Adrenal gland (tissue), 12 donors: Measurements from ENCODE around the gene SIAH3. TPM values are rescaled to one million over a fixed set of nuclear protein-coding genes. Genes with fewer than 3 reads are reported as not detected.

Experiments used
- DNase-seq, 7 donors: peaks; one replicate each; pipeline ENCODE4 v3.0.0-alpha.2; 2019 to 2020
- H3K27ac ChIP-seq, 5 donors: fragments of 200-600 bp; sonication (generic) in 4 of 5; 1 replicate in 3 of 5; 2 replicates in 2 of 5; pipeline versions ENCODE4 v1.5.1 to v1.8.0; 2016 to 2020; ENCODE audit warnings: mild to moderate bottlenecking in 1 of 5
- H3K27me3 ChIP-seq: fragments of 200-600 bp; 2 replicates; pipeline ENCODE4 v1.8.0; 2021
- H3K36me3 ChIP-seq, 2 donors: fragments of 200-600 bp; replicated peaks in 1 of 2; 1 replicate in 1 of 2; 2 replicates in 1 of 2; pipeline versions ENCODE4 v1.5.1 to v1.8.0; 2018 to 2022
- H3K4me1 ChIP-seq, 2 donors: fragments of 200-600 bp; replicated peaks in 1 of 2; 1 replicate in 1 of 2; 2 replicates in 1 of 2; pipeline versions ENCODE4 v1.5.1 to v1.8.0; 2018 to 2021
- H3K4me3 ChIP-seq, 4 donors: fragments of 200-600 bp; sonication (generic) in 3 of 4; one replicate each; pipeline ENCODE4 v1.5.1; 2016 to 2018
- H3K9me3 ChIP-seq, 3 donors: fragments of 200-600 bp; sonication (generic) in 1 of 3; replicated peaks in 1 of 3; 1 replicate in 2 of 3; 2 replicates in 1 of 3; pipeline versions ENCODE4 v1.5.1 to v1.8.0; 2016 to 2021
- CTCF ChIP-seq, 6 experiments: fragments of 450-650 bp in 4 of 6; fragments of 200-600 bp in 2 of 6; sonication (generic) in 1 of 6; IDR thresholded peaks; 1 replicate in 5 of 6; 2 replicates in 1 of 6; pipeline versions ENCODE4 v1.5.1 to v1.8.0; 2016 to 2021; ENCODE audit warnings: antibody characterized with exemption in 6 of 6, mild to moderate bottlenecking in 2 of 6, moderate library complexity in 1 of 6
- POLR2A ChIP-seq, 2 donors: fragments of 450-650 bp; IDR thresholded peaks; one replicate each; pipeline ENCODE4 v1.6.1; 2017; ENCODE audit warnings: antibody characterized with exemption in 2 of 2, mild to moderate bottlenecking in 2 of 2, moderate library complexity in 1 of 2
- whole genome bisulfite sequencing, 4 donors: extraction: QIAGEN DNeasy Blood & Tissue Kit in 2 of 4; methylation state at CpG; one replicate each; pipeline versions ENCODE4 v1.1.5 to v1.1.7; 2013 to 2017; 5-methylcytosine and 5-hydroxymethylcytosine counted together
- intact Hi-C, 2 donors: fragments of 100-400 bp; cut with DNase I; formaldehyde crosslinking; loops; one replicate each; pipeline versions ENCODE4 v1.14.1 to v1.15.0; 2022 to 2023
- polyA plus RNA-seq, 3 donors: library from polyadenylated mRNA; stranded (reverse); fragments of 200-250 nt in 2 of 3; fragments of 350-450 nt in 1 of 3; fragmentation: Illumina TruSeq in 1 of 3; extraction: RNeasy Lipid Tissue Mini Kit (QIAGEN cat#74804) in 1 of 3; gene quantifications; one replicate each; pipeline ENCODE4 v1.2.3, GENCODE V29; 2013 to 2014
- total RNA-seq, 9 donors: library from RNA; depleted of rRNA in 4 of 9; stranded (reverse); fragments of >200 nt in 4 of 9; fragments of 120-200 nt in 1 of 9; fragmentation: NEBNext Ultra II Directional in 1 of 9; extraction: Animal tissue kit (Norgen Biotek cat#: 25700) in 1 of 9; gene quantifications; one replicate each; pipeline versions ENCODE4 v1.1.0 to v1.2.4, GENCODE V29; 2013 to 2023
- donor health status: healthy with polysubstance abuse.
- donor health status: Bipolar disorder and iron deficiency.
- donor health status: DM: yes; HTN: yes; CAD: no.
- donor health status: DM: no; HTN: no; CAD: no.
- donor health status: DM: no; HTN: no; CAD: no.
- donor health status: DM: yes; HTN: yes; CAD: no.

SIAH3 gene
- total and polyA plus RNA-seq, 12 donors = 0.03 to 0.64 (median 0.24) TPM

GRCh38 chr13:45859705-45860104, 8.2 kb upstream of the SIAH3 start:
- no peak for DNase-seq
- WGBS, 4 donors = 31 to 55% (median 43%) methylated on average over 2 of the region's 2 CpGs
- Histone ChIP-seq H3K9me3 (no peaks in the 10 kb centered on the region), H3K27me3 (no peaks in the 10 kb centered on the region), H3K4me3 (no peak overlapping the region), H3K27ac (no peak overlapping the region), H3K4me1 (no peaks in the 10 kb centered on the region), H3K36me3 (no peaks in the 10 kb centered on the region)
- TF ChIP-seq CTCF (IDR thresholded peaks at IDR 0.05) = no peak
- TF ChIP-seq POLR2A (IDR thresholded peaks at IDR 0.05) = no peak
- intact Hi-C loops = no loop called here

DNA sequence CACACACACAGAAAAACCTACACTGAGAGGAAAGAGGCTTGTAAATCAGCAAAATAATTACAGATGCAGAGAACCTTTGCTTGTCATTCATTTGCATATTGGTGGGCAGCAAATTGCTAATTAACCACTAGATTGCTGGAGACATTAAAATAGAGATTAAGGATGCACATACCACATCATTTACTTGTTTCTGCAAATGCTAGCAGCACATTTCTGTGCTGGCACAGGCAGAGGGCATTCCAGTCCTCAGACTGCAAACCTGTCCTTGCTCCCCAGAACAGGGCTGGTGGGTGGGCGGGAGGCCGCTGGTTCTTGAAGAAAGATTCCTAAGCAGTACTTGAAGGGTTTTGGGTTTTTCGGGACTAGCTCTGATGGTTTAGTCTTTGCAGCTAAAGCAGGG, 941 bp upstream of the SIAH3 start:
- Histone ChIP-seq H3K27me3 (peaks cover 8% of the 10 kb centered on the region), H3K36me3 (no peaks in the 10 kb centered on the region), H3K9me3 (no peaks in the 10 kb centered on the region), H3K27ac (no peak overlapping the region), H3K4me3 (no peak overlapping the region), H3K4me1 (peaks cover 12 to 17% of the 10 kb centered on the region in 2 donors)
- no peak for TF ChIP-seq CTCF (IDR thresholded peaks at IDR 0.05)
- no peak for TF ChIP-seq POLR2A (IDR thresholded peaks at IDR 0.05)
- intact Hi-C loops = no loop called here
- no peak for DNase-seq
- 73 to 90% (median 76%) methylated on average over 2 to 3 of the region's 3 CpGs for WGBS, 4 donors

DNA sequence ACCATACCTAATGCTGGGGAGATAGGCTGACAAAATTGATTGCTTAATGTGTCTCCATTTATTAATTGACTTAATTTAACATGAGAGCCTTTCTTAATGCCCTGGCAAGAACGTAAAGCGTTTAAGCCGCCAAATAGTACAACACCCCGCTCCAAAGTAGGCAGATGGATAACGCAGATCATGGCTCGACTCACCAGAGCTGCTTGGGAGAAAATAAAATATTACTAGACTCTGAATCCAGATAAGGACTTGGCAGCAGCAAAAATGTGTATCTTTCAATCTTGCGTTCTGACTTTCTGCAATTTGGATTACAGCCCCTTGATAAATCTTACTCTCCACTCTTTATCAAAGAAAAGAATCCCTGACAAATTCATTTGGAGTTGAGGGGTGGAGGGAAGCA, 403 bp upstream of the SIAH3 start:
- no peak for TF ChIP-seq CTCF (IDR thresholded peaks at IDR 0.05)
- peaks cover 8% of the 10 kb centered on the region for H3K27me3 ChIP-seq
- H3K4me3 ChIP-seq = no peak overlapping the region
- intact Hi-C loops = no loop called here
- no peak overlapping the region for H3K27ac ChIP-seq
- no peak for DNase-seq
- no peaks in the 10 kb centered on the region for H3K9me3 ChIP-seq
- WGBS, 4 donors = 13 to 54% (median 29%) methylated on average over 7 of the region's 7 CpGs
- no peaks in the 10 kb centered on the region for H3K36me3 ChIP-seq
- H3K4me1 ChIP-seq = peaks cover 12 to 17% of the 10 kb centered on the region in 2 donors

GRCh38 chr13:45850027-45850613, 1.4 kb downstream of the SIAH3 start:
- H3K36me3 ChIP-seq = no peaks in the 10 kb centered on the region

More at GRCh38 chr13:45850027-45850613, 1.4 kb downstream of the SIAH3 start:
- no peak for DNase-seq
- TF ChIP-seq POLR2A (IDR thresholded peaks at IDR 0.05) = no peak
- TF ChIP-seq CTCF (IDR thresholded peaks at IDR 0.05) = no peak
- H3K27ac ChIP-seq = no peak overlapping the region
- H3K27me3 ChIP-seq = peaks cover 8% of the 10 kb centered on the region
- H3K4me3 ChIP-seq = peak overlapping the region in 1 of 4 donors; percentile 50
- 45 to 61% (median 54%) methylated on average over 12 to 16 of the region's 16 CpGs for WGBS, 4 donors
- H3K4me1 ChIP-seq = peaks cover 12 to 17% of the 10 kb centered on the region in 2 donors
- H3K9me3 ChIP-seq = no peaks in the 10 kb centered on the region
- intact Hi-C loops = no loop called here
